SK-N-SH treated with all-trans-retinoic acid at 6 μM for 48 hours (cell line): ENCODE measurements around the gene EML5.

Source experiments
- ATAC-seq: fragments of 200-7000 bp; cut with Tn5 transposase; 3 replicates; pipeline ENCODE4 v1.9.1; 2020; ENCODE audit warnings: mild to moderate bottlenecking, moderate library complexity
- ARNTL ChIP-seq: fragments of 450-650 bp; formaldehyde crosslinking; IDR thresholded peaks from 2 replicates; pipeline ENCODE4 v1.5.0; 2020; ENCODE audit warnings: low read depth, mild to moderate bottlenecking, moderate library complexity, borderline replicate concordance
- CREB5 ChIP-seq: fragments of 250-450 bp; sonication (Bioruptor Pico); IDR thresholded peaks from 2 replicates; pipeline ENCODE4 v1.5.1; 2020; ENCODE audit warnings: low read depth, mild to moderate bottlenecking, moderate library complexity
- CSRNP3 ChIP-seq: fragments of 250-450 bp; sonication (Bioruptor Pico); IDR thresholded peaks from 2 replicates; pipeline ENCODE4 v1.5.1; 2021; ENCODE audit warnings: mild to moderate bottlenecking, moderate library complexity
- ESRRG ChIP-seq: fragments of 250-450 bp; sonication (Bioruptor Pico); IDR thresholded peaks from 2 replicates; pipeline ENCODE4 v1.6.1; 2021; ENCODE audit warnings: mild to moderate bottlenecking
- GLIS3 ChIP-seq: fragments of 250-450 bp; sonication (Bioruptor Pico); IDR thresholded peaks from 2 replicates; pipeline ENCODE4 v1.5.0; 2020; ENCODE audit warnings: mild to moderate bottlenecking, moderate library complexity
- ISL1 ChIP-seq: fragments of 250-450 bp; sonication (Bioruptor Pico); IDR thresholded peaks from 2 replicates; pipeline ENCODE4 v2.1.2; 2022; ENCODE audit warnings: mild to moderate bottlenecking, moderate library complexity
- OSR1 ChIP-seq: fragments of 250-450 bp; sonication (Bioruptor Pico); IDR thresholded peaks from 2 replicates; pipeline ENCODE4 v1.8.0; 2022; ENCODE audit warnings: moderate library complexity, mild to moderate bottlenecking, inconsistent platforms
- PATZ1 ChIP-seq: fragments of 250-450 bp; sonication (Bioruptor Pico); IDR thresholded peaks from 2 replicates; pipeline ENCODE4 v1.8.0; 2020; ENCODE audit warnings: mild to moderate bottlenecking, moderate library complexity, borderline replicate concordance
- POU6F1 ChIP-seq: fragments of 250-450 bp; sonication (Bioruptor Pico); IDR thresholded peaks from 2 replicates; pipeline ENCODE4 v1.8.0; 2021; ENCODE audit warnings: low read depth, mild to moderate bottlenecking, moderate library complexity, borderline replicate concordance
- PPARA ChIP-seq: fragments of 250-450 bp; sonication (Bioruptor Pico); IDR thresholded peaks from 2 replicates; pipeline ENCODE4 v1.5.0; 2020; ENCODE audit warnings: mild to moderate bottlenecking, borderline replicate concordance
- RARB ChIP-seq: fragments of 250-450 bp; sonication (Bioruptor Pico); IDR thresholded peaks from 2 replicates; pipeline ENCODE4 v1.8.0; 2021; ENCODE audit warnings: mild to moderate bottlenecking, moderate library complexity
- SNAI2 ChIP-seq: fragments of 250-450 bp; sonication (Bioruptor Pico); IDR thresholded peaks from 2 replicates; pipeline ENCODE4 v1.5.0; 2020; ENCODE audit warnings: mild to moderate bottlenecking, moderate library complexity
- TCF4 ChIP-seq: fragments of 250-450 bp; sonication (Bioruptor Pico); IDR thresholded peaks from 2 replicates; pipeline ENCODE4 v1.8.0; 2021; ENCODE audit warnings: mild to moderate bottlenecking, moderate library complexity, borderline replicate concordance
- TOX ChIP-seq: fragments of 250-450 bp; sonication (Bioruptor Pico); IDR thresholded peaks from 2 replicates; pipeline ENCODE4 v1.8.0; 2021; ENCODE audit warnings: mild to moderate bottlenecking, moderate library complexity, borderline replicate concordance
- TSHZ2 ChIP-seq: fragments of 250-450 bp; sonication (Bioruptor Pico); IDR thresholded peaks from 2 replicates; pipeline ENCODE4 v1.5.0; 2020; ENCODE audit warnings: mild to moderate bottlenecking, moderate library complexity
- ZC3H10 ChIP-seq: fragments of 250-450 bp; sonication (Bioruptor Pico); IDR thresholded peaks from 2 replicates; pipeline ENCODE4 v1.5.1; 2021; ENCODE audit warnings: mild to moderate bottlenecking, moderate library complexity
- ZFP3 ChIP-seq: fragments of 250-450 bp; sonication (Bioruptor Pico); IDR thresholded peaks from 2 replicates; pipeline ENCODE4 v1.5.0; 2020; ENCODE audit warnings: mild to moderate bottlenecking, moderate library complexity
- ZFP30 ChIP-seq: fragments of 450-650 bp; formaldehyde crosslinking; IDR thresholded peaks from 2 replicates; pipeline ENCODE4 v1.5.0; 2022; ENCODE audit warnings: mild to moderate bottlenecking, moderate library complexity
- ZNF565 ChIP-seq: fragments of 450-650 bp; formaldehyde crosslinking; conservative IDR thresholded peaks from 2 replicates; pipeline ENCODE4 v1.5.0; 2020; ENCODE audit warnings: low read depth, mild to moderate bottlenecking, moderate library complexity
- ZNF70 ChIP-seq: fragments of 450-650 bp; formaldehyde crosslinking; IDR thresholded peaks from 2 replicates; pipeline ENCODE4 v1.5.0; 2020; ENCODE audit warnings: mild to moderate bottlenecking, moderate library complexity
- ZNF8 ChIP-seq: fragments of 450-650 bp; formaldehyde crosslinking; IDR thresholded peaks from 2 replicates; pipeline ENCODE4 v1.5.0; 2020; ENCODE audit warnings: mild to moderate bottlenecking, moderate library complexity

EML5 gene

GRCh38 chr14:88614218-88614907 is 178.4 kb downstream of the EML5 start:
- ATAC-seq, result peak; percentile 82
- TF ChIP-seq ZNF565 (CRISPR knock-in tag) (no peak), ISL1 (CRISPR knock-in tag) (peak; percentile 65), POU6F1 (CRISPR knock-in tag) (no peak), TOX (CRISPR knock-in tag) (no peak)

GRCh38 chr14:88613552-88614010 is 179.2 kb downstream of the EML5 start:
- TF ChIP-seq CREB5 (CRISPR knock-in tag) (no peak), ARNTL (no peak), PPARA (CRISPR knock-in tag) (no peak), TOX (CRISPR knock-in tag) (no peak), ZFP30 (no peak), ZFP3 (CRISPR knock-in tag) (no peak), PATZ1 (CRISPR knock-in tag) (no peak), ESRRG (no peak), TSHZ2 (CRISPR knock-in tag) (no peak), ZNF8 (CRISPR knock-in tag) (no peak), RARB (CRISPR knock-in tag) (no peak), GLIS3 (CRISPR knock-in tag) (no peak), ISL1 (CRISPR knock-in tag) (no peak), ZNF70 (no peak), POU6F1 (CRISPR knock-in tag) (no peak), TCF4 (CRISPR knock-in tag) (no peak), ZC3H10 (CRISPR knock-in tag) (no peak), SNAI2 (CRISPR knock-in tag) (no peak)
- TF ChIP-seq, all 23 proteins: peak for 0
- no peak; the same call in 2 of the 3 replicates for ATAC-seq

- ATAC-seq, result no peak
- no peak for TF ChIP-seq OSR1 (CRISPR knock-in tag)
- no peak for TF ChIP-seq ISL1 (CRISPR knock-in tag)
- no peak for TF ChIP-seq CSRNP3 (CRISPR knock-in tag)
- no peak for TF ChIP-seq ZNF565 (CRISPR knock-in tag)
- no peak for TF ChIP-seq PPARA (CRISPR knock-in tag)
- no peak for TF ChIP-seq ARNTL
- no peak for TF ChIP-seq TSHZ2 (CRISPR knock-in tag)
- no peak for TF ChIP-seq ZFP3 (CRISPR knock-in tag)
- no peak for TF ChIP-seq POU6F1 (CRISPR knock-in tag)
- TF ChIP-seq ZC3H10 (CRISPR knock-in tag), result no peak
- no peak for TF ChIP-seq ESRRG
These were observed 179.8 kb downstream of the EML5 start for GRCh38 chr14:88612981-88613380.
